RWPE2 (cell line): ENCODE results near the gene ILDR1.

Experiments
- ATAC-seq: fragments of 200-7000 bp; cut with Tn5 transposase; 3 replicates; pipeline ENCODE4 v1.9.1; 2021; ENCODE audit warnings: low read depth
- DNase-seq: peaks from one replicate; pipeline ENCODE4 v3.0.0-alpha.2; 2020; ENCODE audit warnings: low spot score
- H3K27ac ChIP-seq: fragments of 450-650 bp; 2 replicates; pipeline ENCODE4 v1.5.1; 2017; ENCODE audit warnings: mild to moderate bottlenecking; ENCODE audit not compliant: poor library complexity, severe bottlenecking
- H3K27me3 ChIP-seq: fragments of 250-450 bp; sonication (Bioruptor Pico); 2 replicates; pipeline ENCODE4 v1.5.1; 2021; ENCODE audit warnings: mild to moderate bottlenecking, moderate library complexity; ENCODE audit not compliant: insufficient read depth, poor library complexity, severe bottlenecking
- H3K36me3 ChIP-seq: fragments of 250-450 bp; sonication (Bioruptor Pico); 2 replicates; pipeline ENCODE4 v1.5.1; 2020; ENCODE audit warnings: low read depth, mild to moderate bottlenecking, moderate library complexity
- H3K4me1 ChIP-seq: fragments of 250-450 bp; sonication (Bioruptor Pico); 2 replicates; pipeline ENCODE4 v1.5.1; 2021; ENCODE audit warnings: mild to moderate bottlenecking, moderate library complexity; ENCODE audit not compliant: insufficient read depth, poor library complexity, severe bottlenecking
- H3K4me3 ChIP-seq: fragments of 250-450 bp; sonication (Bioruptor Pico); 2 replicates; pipeline ENCODE4 v1.5.1; 2021; ENCODE audit warnings: mild to moderate bottlenecking, moderate library complexity; ENCODE audit not compliant: severe bottlenecking
- H3K9me3 ChIP-seq: fragments of 250-450 bp; sonication (Bioruptor Pico); 2 replicates; pipeline ENCODE4 v1.5.1; 2021; ENCODE audit warnings: mild to moderate bottlenecking, moderate library complexity; ENCODE audit not compliant: severe bottlenecking
- TF ChIP-seq, protein P1 (sequence below): fragments of 450-650 bp; IDR thresholded peaks from one replicate; pipeline ENCODE4 v1.5.1; 2017; ENCODE audit warnings: mild to moderate bottlenecking, moderate library complexity; ENCODE audit not compliant: poor library complexity, severe bottlenecking

The ILDR1 gene

DNA sequence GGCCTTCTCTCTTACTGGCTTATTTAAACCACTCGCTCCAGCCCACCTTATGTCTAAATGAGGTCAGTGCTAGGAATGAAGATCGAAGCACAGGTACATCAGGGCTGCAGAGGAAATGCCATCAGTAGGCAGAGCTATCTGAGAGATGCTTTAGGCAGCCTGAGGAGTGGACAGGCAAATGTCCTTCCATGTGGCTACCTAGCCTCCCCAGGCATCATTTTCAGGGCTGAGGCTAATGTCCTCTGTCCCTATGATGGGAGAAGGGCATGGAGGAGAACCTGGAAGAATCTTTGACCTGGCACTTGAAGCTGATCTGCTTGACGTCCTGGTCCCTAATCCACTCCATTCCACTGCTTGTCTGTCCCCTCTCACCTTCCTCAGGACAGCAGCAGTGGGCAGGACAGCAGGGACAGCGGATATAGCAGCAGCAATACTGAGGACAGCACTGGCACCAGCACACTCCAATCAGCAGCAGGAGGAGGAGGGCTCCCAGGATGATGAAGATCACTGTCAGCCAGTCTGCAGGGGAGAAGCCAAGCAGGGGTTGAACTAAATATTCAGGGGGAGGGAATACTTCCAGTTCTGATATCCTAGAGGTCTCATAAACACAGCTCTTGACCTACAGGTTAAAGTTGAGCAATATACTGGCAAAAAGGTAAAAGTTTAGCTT, 21.0 kb downstream of the ILDR1 start:
- Histone ChIP-seq H3K4me3 (no peak overlapping the region), H3K27ac (no peak overlapping the region), H3K9me3 (no peaks in the 10 kb centered on the region), H3K36me3 (no peaks in the 10 kb centered on the region), H3K4me1 (peaks cover 35% of the 10 kb centered on the region), H3K27me3 (no peaks in the 10 kb centered on the region)
- ATAC-seq (no peak), DNase-seq (no peak)
- TF ChIP-seq, protein P1, sequence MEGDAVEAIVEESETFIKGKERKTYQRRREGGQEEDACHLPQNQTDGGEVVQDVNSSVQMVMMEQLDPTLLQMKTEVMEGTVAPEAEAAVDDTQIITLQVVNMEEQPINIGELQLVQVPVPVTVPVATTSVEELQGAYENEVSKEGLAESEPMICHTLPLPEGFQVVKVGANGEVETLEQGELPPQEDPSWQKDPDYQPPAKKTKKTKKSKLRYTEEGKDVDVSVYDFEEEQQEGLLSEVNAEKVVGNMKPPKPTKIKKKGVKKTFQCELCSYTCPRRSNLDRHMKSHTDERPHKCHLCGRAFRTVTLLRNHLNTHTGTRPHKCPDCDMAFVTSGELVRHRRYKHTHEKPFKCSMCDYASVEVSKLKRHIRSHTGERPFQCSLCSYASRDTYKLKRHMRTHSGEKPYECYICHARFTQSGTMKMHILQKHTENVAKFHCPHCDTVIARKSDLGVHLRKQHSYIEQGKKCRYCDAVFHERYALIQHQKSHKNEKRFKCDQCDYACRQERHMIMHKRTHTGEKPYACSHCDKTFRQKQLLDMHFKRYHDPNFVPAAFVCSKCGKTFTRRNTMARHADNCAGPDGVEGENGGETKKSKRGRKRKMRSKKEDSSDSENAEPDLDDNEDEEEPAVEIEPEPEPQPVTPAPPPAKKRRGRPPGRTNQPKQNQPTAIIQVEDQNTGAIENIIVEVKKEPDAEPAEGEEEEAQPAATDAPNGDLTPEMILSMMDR, result no peak

- Histone ChIP-seq H3K27ac (no peak overlapping the region), H3K4me3 (no peak overlapping the region), H3K36me3 (no peaks in the 10 kb centered on the region), H3K4me1 (peaks cover 47% of the 10 kb centered on the region), H3K9me3 (no peaks in the 10 kb centered on the region), H3K27me3 (no peaks in the 10 kb centered on the region)
- TF ChIP-seq, protein P1, result no peak
- DNase-seq, result no peak
- no peak for ATAC-seq
Observed at GRCh38 chr3:121999931-122000330, 22.1 kb downstream of the ILDR1 start.

GRCh38 chr3:121998611-121999473, 23.2 kb downstream of the ILDR1 start:
- no peaks in the 10 kb centered on the region for H3K36me3 ChIP-seq
- H3K4me3 ChIP-seq, result no peak overlapping the region
- no peaks in the 10 kb centered on the region for H3K27me3 ChIP-seq
- TF ChIP-seq, protein P1, result no peak
- no peak for ATAC-seq
- DNase-seq, result no peak
- peaks cover 39% of the 10 kb centered on the region for H3K4me1 ChIP-seq
- no peak overlapping the region for H3K27ac ChIP-seq
- no peaks in the 10 kb centered on the region for H3K9me3 ChIP-seq

DNA sequence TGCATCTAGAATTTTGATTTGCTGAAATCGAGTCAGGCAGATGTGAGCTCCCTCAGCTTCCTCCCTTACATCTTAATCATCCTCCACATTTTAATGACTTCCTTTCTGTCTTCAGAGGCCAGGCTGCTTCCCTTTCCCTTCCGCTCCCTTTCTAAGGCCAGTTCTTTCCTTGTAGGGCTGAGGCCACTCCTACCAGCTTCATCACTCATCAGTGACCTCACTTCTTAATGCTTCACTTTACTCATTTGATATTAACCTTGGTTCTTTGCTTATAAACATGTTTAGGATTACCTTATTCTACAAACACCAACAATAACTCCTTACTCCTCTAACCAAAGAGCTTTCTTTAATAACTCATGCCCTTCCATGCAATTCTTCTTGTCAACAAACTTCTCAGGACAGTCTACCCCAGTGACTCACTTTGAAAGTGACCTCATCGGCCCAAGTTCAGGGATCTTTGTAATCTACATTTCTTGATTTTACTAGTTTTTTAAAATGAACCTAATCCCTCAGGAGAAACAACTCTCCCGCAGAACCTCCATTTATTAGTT, 23.9 kb downstream of the ILDR1 start:
- Histone ChIP-seq H3K27ac (peak overlapping the region; percentile 19), H3K9me3 (no peaks in the 10 kb centered on the region), H3K4me3 (no peak overlapping the region), H3K4me1 (peaks cover 32% of the 10 kb centered on the region), H3K36me3 (no peaks in the 10 kb centered on the region), H3K27me3 (no peaks in the 10 kb centered on the region)
- TF ChIP-seq, protein P1, result no peak
- DNase-seq (no peak), ATAC-seq (no peak)
